Ishikawa (cell line): ENCODE results near the gene ADGRE1.

Source experiments
- CEBPB ChIP-seq: IDR thresholded peaks from 2 replicates; pipeline ENCODE4 v1.6.1; 2012
- CREB1 ChIP-seq: IDR thresholded peaks from 2 replicates; pipeline ENCODE4 v1.6.1; 2012; ENCODE audit warnings: low read depth
- EGR1 ChIP-seq: IDR thresholded peaks from 2 replicates; pipeline ENCODE4 v1.6.1; 2012
- EP300 ChIP-seq: IDR thresholded peaks from 2 replicates; pipeline ENCODE4 v1.6.1; 2012; ENCODE audit warnings: borderline replicate concordance
- FOXM1 ChIP-seq: IDR thresholded peaks from 2 replicates; pipeline ENCODE4 v1.6.1; 2012; ENCODE audit warnings: low read depth, borderline replicate concordance
- NFIC ChIP-seq: IDR thresholded peaks from 2 replicates; pipeline ENCODE4 v1.6.1; 2012
- RAD21 ChIP-seq: IDR thresholded peaks from 2 replicates; pipeline ENCODE4 v1.6.1; 2012; ENCODE audit warnings: low read depth
- TAF1 ChIP-seq: IDR thresholded peaks from 2 replicates; pipeline ENCODE4 v1.6.1; 2012; ENCODE audit warnings: low read depth, mild to moderate bottlenecking
- TCF12 ChIP-seq: IDR thresholded peaks from 2 replicates; pipeline ENCODE4 v1.6.1; 2012; ENCODE audit warnings: low read depth
- TEAD4 ChIP-seq: IDR thresholded peaks from 2 replicates; pipeline ENCODE4 v1.6.1; 2012
- YY1 ChIP-seq: IDR thresholded peaks from 2 replicates; pipeline ENCODE4 v1.6.1; 2012; ENCODE audit warnings: low read depth
- ZBTB7A ChIP-seq: IDR thresholded peaks from 2 replicates; pipeline ENCODE4 v1.6.1; 2012; ENCODE audit warnings: low read depth
- TF ChIP-seq, protein P1 (sequence below): IDR thresholded peaks from 2 replicates; pipeline ENCODE4 v1.6.1; 2012
- TF ChIP-seq, protein P2 (sequence below): IDR thresholded peaks from 2 replicates; pipeline ENCODE4 v1.6.1; 2012; ENCODE audit warnings: low read depth, mild to moderate bottlenecking
- TF ChIP-seq, protein P3 (sequence below): IDR thresholded peaks from 2 replicates; pipeline ENCODE4 v1.6.1; 2012

Gene ADGRE1

DNA sequence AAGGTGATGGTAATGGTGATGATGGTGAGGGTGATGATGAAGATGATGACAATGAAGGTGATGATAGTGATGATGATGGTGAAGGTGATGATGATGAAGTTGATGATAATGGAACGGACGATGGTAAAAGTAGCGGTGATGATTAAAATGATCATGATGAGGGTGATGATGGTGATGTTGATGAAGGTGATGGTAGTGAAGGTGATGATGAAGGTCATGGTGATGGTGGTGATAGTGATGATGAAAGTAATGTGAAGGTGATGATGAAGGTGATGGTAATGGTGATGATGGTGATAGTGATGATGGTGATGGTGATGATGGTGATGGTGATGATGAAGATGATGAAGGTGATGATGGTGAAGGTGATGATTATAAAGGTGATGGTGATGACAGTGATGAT is 67.7 kb downstream of the ADGRE1 start:
- no peak for TF ChIP-seq CREB1
- TF ChIP-seq NFIC, result no peak
- TF ChIP-seq, protein P1, sequence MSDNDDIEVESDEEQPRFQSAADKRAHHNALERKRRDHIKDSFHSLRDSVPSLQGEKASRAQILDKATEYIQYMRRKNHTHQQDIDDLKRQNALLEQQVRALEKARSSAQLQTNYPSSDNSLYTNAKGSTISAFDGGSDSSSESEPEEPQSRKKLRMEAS, result no peak
- TF ChIP-seq ZBTB7A, result no peak
- TF ChIP-seq TCF12, result no peak
- no peak for TF ChIP-seq TAF1
- TF ChIP-seq, protein P2, sequence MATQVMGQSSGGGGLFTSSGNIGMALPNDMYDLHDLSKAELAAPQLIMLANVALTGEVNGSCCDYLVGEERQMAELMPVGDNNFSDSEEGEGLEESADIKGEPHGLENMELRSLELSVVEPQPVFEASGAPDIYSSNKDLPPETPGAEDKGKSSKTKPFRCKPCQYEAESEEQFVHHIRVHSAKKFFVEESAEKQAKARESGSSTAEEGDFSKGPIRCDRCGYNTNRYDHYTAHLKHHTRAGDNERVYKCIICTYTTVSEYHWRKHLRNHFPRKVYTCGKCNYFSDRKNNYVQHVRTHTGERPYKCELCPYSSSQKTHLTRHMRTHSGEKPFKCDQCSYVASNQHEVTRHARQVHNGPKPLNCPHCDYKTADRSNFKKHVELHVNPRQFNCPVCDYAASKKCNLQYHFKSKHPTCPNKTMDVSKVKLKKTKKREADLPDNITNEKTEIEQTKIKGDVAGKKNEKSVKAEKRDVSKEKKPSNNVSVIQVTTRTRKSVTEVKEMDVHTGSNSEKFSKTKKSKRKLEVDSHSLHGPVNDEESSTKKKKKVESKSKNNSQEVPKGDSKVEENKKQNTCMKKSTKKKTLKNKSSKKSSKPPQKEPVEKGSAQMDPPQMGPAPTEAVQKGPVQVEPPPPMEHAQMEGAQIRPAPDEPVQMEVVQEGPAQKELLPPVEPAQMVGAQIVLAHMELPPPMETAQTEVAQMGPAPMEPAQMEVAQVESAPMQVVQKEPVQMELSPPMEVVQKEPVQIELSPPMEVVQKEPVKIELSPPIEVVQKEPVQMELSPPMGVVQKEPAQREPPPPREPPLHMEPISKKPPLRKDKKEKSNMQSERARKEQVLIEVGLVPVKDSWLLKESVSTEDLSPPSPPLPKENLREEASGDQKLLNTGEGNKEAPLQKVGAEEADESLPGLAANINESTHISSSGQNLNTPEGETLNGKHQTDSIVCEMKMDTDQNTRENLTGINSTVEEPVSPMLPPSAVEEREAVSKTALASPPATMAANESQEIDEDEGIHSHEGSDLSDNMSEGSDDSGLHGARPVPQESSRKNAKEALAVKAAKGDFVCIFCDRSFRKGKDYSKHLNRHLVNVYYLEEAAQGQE, result no peak
- no peak for TF ChIP-seq YY1
- no peak for TF ChIP-seq CEBPB
- TF ChIP-seq FOXM1, result no peak
- TF ChIP-seq EP300, result no peak

DNA sequence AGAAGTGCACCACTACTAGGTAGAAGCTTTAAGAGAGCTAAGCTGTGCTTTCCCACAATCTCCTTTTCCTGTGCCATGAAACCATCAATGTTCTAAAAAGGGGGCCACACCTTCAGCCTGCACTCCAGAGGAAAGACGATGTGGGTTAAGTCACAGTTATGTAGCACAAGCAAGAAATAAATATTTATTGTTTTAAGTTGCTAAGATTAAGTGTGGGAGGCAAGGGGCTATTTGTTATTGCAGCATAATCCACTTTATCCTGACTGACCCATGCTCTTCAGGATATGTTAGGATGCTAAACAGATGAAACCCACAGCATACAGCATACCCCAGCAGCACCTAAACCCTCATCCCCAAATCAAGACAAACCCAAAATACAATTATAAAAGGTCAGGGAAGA is 69.2 kb downstream of the ADGRE1 start:
- TF ChIP-seq EGR1, result no peak
- TF ChIP-seq TEAD4, result no peak
- TF ChIP-seq TCF12, result no peak
- no peak for TF ChIP-seq TAF1
- no peak for TF ChIP-seq EP300
- no peak for TF ChIP-seq CREB1
- TF ChIP-seq YY1, result no peak
- TF ChIP-seq CEBPB, result no peak
- no peak for TF ChIP-seq RAD21
- TF ChIP-seq, protein P2, result no peak
- no peak for TF ChIP-seq ZBTB7A
- no peak for TF ChIP-seq NFIC
- TF ChIP-seq, protein P3, sequence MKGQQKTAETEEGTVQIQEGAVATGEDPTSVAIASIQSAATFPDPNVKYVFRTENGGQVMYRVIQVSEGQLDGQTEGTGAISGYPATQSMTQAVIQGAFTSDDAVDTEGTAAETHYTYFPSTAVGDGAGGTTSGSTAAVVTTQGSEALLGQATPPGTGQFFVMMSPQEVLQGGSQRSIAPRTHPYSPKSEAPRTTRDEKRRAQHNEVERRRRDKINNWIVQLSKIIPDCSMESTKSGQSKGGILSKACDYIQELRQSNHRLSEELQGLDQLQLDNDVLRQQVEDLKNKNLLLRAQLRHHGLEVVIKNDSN, result no peak
- TF ChIP-seq, protein P1, result no peak
- TF ChIP-seq FOXM1, result no peak

DNA sequence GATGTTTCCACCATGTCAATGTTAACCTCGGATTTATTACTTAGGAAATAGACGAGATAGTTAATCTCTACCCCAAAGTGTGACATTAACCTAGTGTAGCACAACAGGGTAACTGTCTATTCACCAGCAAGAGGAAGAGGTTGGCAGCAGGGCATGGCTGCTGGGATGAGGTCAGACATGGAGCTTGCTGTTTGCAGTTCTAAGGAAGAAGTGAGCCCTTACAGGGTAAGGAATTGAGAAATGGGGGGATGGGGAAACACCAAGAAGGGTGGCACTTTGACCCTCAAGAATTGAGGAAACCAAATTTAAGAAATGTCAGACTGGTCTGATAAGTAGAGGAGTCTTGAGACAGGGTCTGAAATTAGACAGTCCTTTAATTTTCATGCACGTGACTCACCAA is 71.4 kb downstream of the ADGRE1 start:
- TF ChIP-seq RAD21, result no peak
- no peak for TF ChIP-seq ZBTB7A
- TF ChIP-seq CEBPB, result no peak
- TF ChIP-seq EGR1, result no peak
- TF ChIP-seq TAF1, result no peak
- TF ChIP-seq, protein P2, result no peak
- TF ChIP-seq EP300, result no peak
- no peak for TF ChIP-seq CREB1
- TF ChIP-seq, protein P1, result no peak
- TF ChIP-seq FOXM1, result no peak

DNA sequence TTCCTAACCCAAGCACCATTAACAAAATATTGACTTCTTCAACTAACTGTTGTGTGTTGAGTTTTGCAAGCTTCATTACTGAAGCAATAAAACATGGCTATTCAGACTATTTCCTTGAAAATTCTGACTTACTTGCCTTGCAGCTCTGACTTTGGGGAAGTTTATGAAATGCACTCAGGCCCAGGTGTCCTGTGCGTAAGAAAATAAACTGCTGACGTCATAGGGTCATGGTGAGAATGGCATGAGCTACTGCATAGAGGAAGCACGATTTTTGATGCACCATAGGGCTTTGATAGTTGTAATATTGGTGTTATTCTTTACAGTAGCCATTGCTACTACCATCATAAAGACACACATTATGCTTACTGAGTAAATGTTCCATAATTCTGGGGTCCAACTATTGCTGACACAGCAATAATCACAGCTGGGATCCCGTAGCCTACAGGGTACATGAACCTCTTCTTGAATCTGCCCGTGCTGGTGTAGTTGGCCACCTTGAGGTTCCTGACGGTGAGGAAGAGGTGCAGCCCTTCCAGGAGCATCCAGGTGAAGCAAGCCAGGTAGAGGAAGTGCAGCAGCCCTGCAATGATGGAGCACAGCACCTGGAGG is 76.0 kb downstream of the ADGRE1 start:
- TF ChIP-seq FOXM1, result no peak
- TF ChIP-seq YY1, result no peak
- no peak for TF ChIP-seq TAF1
- no peak for TF ChIP-seq CREB1
- TF ChIP-seq TCF12, result no peak
- TF ChIP-seq, protein P2, result no peak
